OCI-LY1 (cell line): Measurements from ENCODE around the gene FKBP3.

Source experiments
- H2AFZ ChIP-seq: fragments of 200-600 bp; sonication (generic), shearing (Covaris generic); 2 replicates; pipeline ENCODE4 v1.6.0; 2014; ENCODE audit warnings: antibody characterized with exemption, mild to moderate bottlenecking, low read length
- H3F3A ChIP-seq: fragments of 200-600 bp; sonication (generic), shearing (Covaris generic); 2 replicates; pipeline ENCODE4 v1.6.0; 2014; ENCODE audit warnings: mild to moderate bottlenecking, antibody characterized with exemption, low read length, moderate library complexity; ENCODE audit not compliant: insufficient read depth
- H3K27ac ChIP-seq: fragments of 200-600 bp; sonication (generic); 2 replicates; pipeline ENCODE4 v1.5.1; 2014; ENCODE audit warnings: low read length, mixed run types, mild to moderate bottlenecking, low read depth; ENCODE audit not compliant: poor library complexity, severe bottlenecking
- H3K27me3 ChIP-seq: fragments of 200-600 bp; sonication (generic); 2 replicates; pipeline ENCODE4 v1.6.0; 2014; ENCODE audit warnings: antibody characterized with exemption, mild to moderate bottlenecking, low read length, moderate library complexity; ENCODE audit not compliant: insufficient read depth
- H3K36me3 ChIP-seq: fragments of 200-600 bp; sonication (generic); 2 replicates; pipeline ENCODE4 v1.6.1; 2014; ENCODE audit warnings: mild to moderate bottlenecking, antibody characterized with exemption, low read length, moderate library complexity, mixed read lengths; ENCODE audit not compliant: insufficient read depth
- H3K4me1 ChIP-seq: fragments of 200-600 bp; sonication (generic); 2 replicates; pipeline ENCODE4 v1.5.1; 2014; ENCODE audit warnings: mild to moderate bottlenecking, low read length, moderate library complexity; ENCODE audit not compliant: insufficient read depth, severe bottlenecking
- H3K4me2 ChIP-seq: fragments of 200-600 bp; sonication (generic), shearing (Covaris generic); 2 replicates; pipeline ENCODE4 v1.6.1; 2014; ENCODE audit warnings: low read length
- H3K4me3 ChIP-seq: fragments of 200-600 bp; sonication (generic); 2 replicates; pipeline ENCODE4 v1.5.1; 2014; ENCODE audit warnings: low read length, low read depth, mild to moderate bottlenecking, mixed read lengths; ENCODE audit not compliant: poor library complexity, severe bottlenecking
- H3K79me2 ChIP-seq: fragments of 200-600 bp; shearing (Covaris generic); 2 replicates; pipeline ENCODE4 v1.6.1; 2016; ENCODE audit warnings: mixed run types, low read length, mixed read lengths; ENCODE audit not compliant: insufficient read depth
- H3K9ac ChIP-seq: fragments of 200-600 bp; sonication (generic), shearing (Covaris generic); 2 replicates; pipeline ENCODE4 v1.6.1; 2014; ENCODE audit warnings: mild to moderate bottlenecking, low read length, mixed read lengths
- H3K9me2 ChIP-seq: fragments of 200-600 bp; sonication (generic), shearing (Covaris generic); 2 replicates; pipeline ENCODE4 v1.6.1; 2014; ENCODE audit warnings: low read depth, mild to moderate bottlenecking, low read length, mixed read lengths
- H3K9me3 ChIP-seq: fragments of 200-600 bp; shearing (Covaris generic); 2 replicates; pipeline ENCODE4 v1.6.1; 2014; ENCODE audit warnings: low read length, mixed read lengths
- H4K20me1 ChIP-seq: fragments of 200-600 bp; sonication (generic), shearing (Covaris generic); 2 replicates; pipeline ENCODE4 v1.6.0; 2016; ENCODE audit warnings: mild to moderate bottlenecking, low read length; ENCODE audit not compliant: insufficient read depth
- EZH2 ChIP-seq: fragments of 200-600 bp; sonication (generic), shearing (Covaris generic); IDR thresholded peaks from 2 replicates; pipeline ENCODE4 v1.8.0; 2017; ENCODE audit warnings: borderline replicate concordance, mixed run types, mild to moderate bottlenecking, antibody characterized with exemption, low read length, moderate library complexity, mixed read lengths
- TF ChIP-seq, protein P1 (sequence below): fragments of 200-600 bp; sonication (generic), shearing (Covaris generic); IDR thresholded peaks from 2 replicates; pipeline ENCODE4 v1.5.1; 2017; ENCODE audit warnings: mild to moderate bottlenecking, antibody characterized with exemption, low read length, moderate library complexity, mixed read lengths

FKBP3 gene

DNA sequence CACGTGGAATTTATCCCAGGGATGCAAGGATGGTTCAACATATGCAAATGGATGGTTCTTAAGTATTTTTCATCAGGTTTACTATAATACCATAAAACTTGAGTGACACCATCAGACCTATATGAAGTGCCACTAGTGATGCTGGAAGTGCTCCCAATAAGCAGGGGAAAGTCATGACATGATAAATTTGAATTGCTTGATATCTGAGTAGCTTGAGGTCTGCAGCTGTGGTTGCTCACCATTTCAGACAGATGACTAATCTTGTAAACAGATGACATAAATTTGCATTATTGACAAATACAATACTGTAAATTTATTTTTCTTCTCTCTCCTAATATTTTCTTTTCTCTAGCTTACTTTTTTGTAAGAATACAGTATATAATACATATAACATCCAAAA is 64.1 kb downstream of the FKBP3 start:
- no peaks in the 10 kb centered on the region for H3K9me2 ChIP-seq
- no peaks in the 10 kb centered on the region for H3F3A ChIP-seq
- no peak for TF ChIP-seq EZH2
- TF ChIP-seq, protein P1, sequence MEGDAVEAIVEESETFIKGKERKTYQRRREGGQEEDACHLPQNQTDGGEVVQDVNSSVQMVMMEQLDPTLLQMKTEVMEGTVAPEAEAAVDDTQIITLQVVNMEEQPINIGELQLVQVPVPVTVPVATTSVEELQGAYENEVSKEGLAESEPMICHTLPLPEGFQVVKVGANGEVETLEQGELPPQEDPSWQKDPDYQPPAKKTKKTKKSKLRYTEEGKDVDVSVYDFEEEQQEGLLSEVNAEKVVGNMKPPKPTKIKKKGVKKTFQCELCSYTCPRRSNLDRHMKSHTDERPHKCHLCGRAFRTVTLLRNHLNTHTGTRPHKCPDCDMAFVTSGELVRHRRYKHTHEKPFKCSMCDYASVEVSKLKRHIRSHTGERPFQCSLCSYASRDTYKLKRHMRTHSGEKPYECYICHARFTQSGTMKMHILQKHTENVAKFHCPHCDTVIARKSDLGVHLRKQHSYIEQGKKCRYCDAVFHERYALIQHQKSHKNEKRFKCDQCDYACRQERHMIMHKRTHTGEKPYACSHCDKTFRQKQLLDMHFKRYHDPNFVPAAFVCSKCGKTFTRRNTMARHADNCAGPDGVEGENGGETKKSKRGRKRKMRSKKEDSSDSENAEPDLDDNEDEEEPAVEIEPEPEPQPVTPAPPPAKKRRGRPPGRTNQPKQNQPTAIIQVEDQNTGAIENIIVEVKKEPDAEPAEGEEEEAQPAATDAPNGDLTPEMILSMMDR = no peak
- no peak overlapping the region for H3K4me3 ChIP-seq
- H2AFZ ChIP-seq = no peak overlapping the region
- H3K79me2 ChIP-seq = no peaks in the 10 kb centered on the region
- no peak overlapping the region for H3K9ac ChIP-seq
- H3K36me3 ChIP-seq = peaks cover 12% of the 10 kb centered on the region
- H3K27me3 ChIP-seq = no peaks in the 10 kb centered on the region
- H3K4me1 ChIP-seq = no peaks in the 10 kb centered on the region
- H3K4me2 ChIP-seq = no peak overlapping the region
- H3K9me3 ChIP-seq = no peaks in the 10 kb centered on the region
- H4K20me1 ChIP-seq = no peaks in the 10 kb centered on the region
- no peak overlapping the region for H3K27ac ChIP-seq

DNA sequence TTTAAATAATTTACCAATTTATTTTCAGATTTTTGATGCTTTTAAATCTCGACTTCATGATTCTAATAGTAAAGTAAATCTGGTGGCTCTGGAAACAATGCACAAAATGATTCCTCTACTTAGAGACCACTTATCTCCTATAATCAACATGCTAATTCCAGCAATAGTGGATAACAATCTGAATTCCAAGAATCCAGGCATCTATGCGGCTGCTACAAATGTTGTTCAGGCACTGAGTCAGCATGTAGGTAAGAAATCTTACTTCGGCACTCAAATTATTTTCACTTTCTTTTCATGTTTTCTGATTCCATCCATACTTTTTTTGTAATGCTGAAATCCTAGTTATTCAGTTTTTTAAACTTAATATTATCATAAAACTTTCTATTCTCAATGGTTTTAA is 65.9 kb downstream of the FKBP3 start:
- no peaks in the 10 kb centered on the region for H3K79me2 ChIP-seq
- TF ChIP-seq, protein P1 = no peak
- no peak for TF ChIP-seq EZH2
- peaks cover 9% of the 10 kb centered on the region for H3K36me3 ChIP-seq
- H3K4me1 ChIP-seq = no peaks in the 10 kb centered on the region
- H2AFZ ChIP-seq = no peak overlapping the region
- no peak overlapping the region for H3K9ac ChIP-seq
- no peaks in the 10 kb centered on the region for H3K27me3 ChIP-seq
- H3K4me3 ChIP-seq = no peak overlapping the region
- H3K9me2 ChIP-seq = no peaks in the 10 kb centered on the region
- H3K4me2 ChIP-seq = no peak overlapping the region
- H3F3A ChIP-seq = no peaks in the 10 kb centered on the region
- no peaks in the 10 kb centered on the region for H4K20me1 ChIP-seq
- H3K9me3 ChIP-seq = no peaks in the 10 kb centered on the region
- H3K27ac ChIP-seq = no peak overlapping the region

DNA sequence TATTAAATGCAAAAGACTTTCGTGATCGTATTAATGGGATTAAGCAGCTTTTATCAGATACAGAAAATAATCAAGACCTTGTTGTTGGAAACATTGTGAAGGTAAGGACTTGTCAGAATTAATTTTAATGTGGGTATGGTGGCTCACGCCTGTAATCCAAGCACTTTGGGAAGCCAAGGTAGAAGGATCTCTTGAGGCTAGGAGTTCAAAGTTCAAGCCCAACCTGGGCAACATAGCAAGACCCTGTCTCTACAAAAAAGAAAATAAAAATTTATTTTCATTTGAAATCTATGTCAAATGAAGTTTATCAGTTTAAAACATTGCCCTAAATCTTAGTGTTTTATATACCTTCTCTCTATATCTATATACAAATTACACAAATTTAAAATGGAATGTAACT is 67.6 kb downstream of the FKBP3 start:
- Histone ChIP-seq H3K4me1 (no peaks in the 10 kb centered on the region), H3K27me3 (no peaks in the 10 kb centered on the region), H3F3A (no peaks in the 10 kb centered on the region), H3K4me2 (no peak overlapping the region), H3K4me3 (no peak overlapping the region), H3K36me3 (peaks cover 6% of the 10 kb centered on the region; the same call in 1 of the 2 replicates), H3K79me2 (no peaks in the 10 kb centered on the region), H3K9me3 (no peaks in the 10 kb centered on the region), H3K27ac (no peak overlapping the region), H4K20me1 (no peaks in the 10 kb centered on the region), H3K9me2 (no peaks in the 10 kb centered on the region), H2AFZ (no peak overlapping the region), H3K9ac (no peak overlapping the region)
- no peak for TF ChIP-seq EZH2
- TF ChIP-seq, protein P1 = no peak
